Stimulated activated CD8-positive, alpha-beta memory T cell treated with anti-CD3 and anti-CD28 coated beads, Interleukin-15, amount 100 ng/mL, for 24 hours (primary cell): ENCODE measurements around the gene COL17A1.

Experiments used
- DNase-seq: peaks from one replicate; pipeline ENCODE4 v3.0.0-alpha.2; 2020; ENCODE audit warnings: low read depth

The COL17A1 gene

DNA sequence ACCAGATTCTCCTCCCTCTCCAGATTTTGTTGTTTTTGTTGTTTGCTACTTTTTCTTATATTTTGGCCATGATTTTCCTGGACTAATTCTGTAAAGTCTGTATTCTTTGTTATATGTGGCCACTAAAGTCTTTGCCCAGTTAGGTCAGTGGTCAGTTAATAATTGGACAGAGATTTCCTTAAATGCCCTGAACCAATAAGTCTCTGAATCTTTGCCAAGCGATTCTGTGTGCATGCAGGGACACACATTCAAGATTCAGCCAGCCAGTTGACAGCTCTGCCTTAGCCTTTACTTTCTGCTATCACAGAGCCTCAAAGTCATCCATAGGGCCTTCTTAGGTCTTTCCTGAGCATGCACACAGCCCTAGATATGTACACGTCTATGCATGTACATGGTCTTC, 11.0 kb upstream of the COL17A1 start:
- DNase-seq: no peak

GRCh38 chr10:104092749-104093148, 7.1 kb upstream of the COL17A1 start:
- DNase-seq: no peak

GRCh38 chr10:104090611-104091010, 4.9 kb upstream of the COL17A1 start:
- DNase-seq: no peak

DNA sequence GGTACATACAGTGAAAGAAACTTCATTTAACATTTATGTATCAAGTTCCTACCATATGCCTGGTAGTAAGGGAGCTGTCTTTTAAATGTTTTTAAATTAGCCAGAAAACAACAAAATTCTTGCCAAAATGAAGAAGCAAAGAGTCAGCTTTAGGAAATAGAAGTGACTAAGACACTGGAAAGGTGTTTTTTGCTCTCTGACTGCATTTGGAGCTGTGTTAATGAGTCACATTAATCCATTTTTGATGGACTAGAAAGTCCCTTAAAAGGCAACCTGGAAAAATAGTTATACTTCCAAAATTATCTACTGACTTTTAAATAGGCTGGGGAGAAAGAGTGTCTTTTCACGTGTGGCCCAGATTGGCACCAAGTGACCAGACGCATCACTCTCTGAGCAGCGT, 3.9 kb upstream of the COL17A1 start:
- DNase-seq: no peak

GRCh38 chr10:104088239-104088638, 2.6 kb upstream of the COL17A1 start:
- no peak for DNase-seq

GRCh38 chr10:104084482-104085142, 1.1 kb downstream of the COL17A1 start:
- DNase-seq: no peak

GRCh38 chr10:104081998-104082397, 3.7 kb downstream of the COL17A1 start:
- DNase-seq: no peak

DNA sequence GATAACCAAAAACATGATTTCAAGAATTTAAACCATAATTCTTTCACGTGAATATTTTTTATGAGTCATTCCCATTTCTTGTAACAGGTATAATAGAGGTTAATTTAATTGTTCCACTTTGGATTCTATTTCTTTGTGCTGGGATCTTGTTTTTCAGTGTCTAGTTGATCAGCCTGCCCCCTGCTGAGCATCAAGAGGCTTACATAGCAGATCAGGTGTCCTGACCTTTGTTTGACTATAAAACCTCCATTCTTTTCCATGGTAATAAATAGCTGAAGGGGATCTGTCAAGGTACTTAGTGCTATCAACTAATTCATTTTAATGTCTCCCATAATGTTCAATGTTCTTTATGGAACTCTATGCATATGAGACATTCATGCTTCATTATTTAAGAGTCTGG, 4.9 kb downstream of the COL17A1 start:
- DNase-seq: no peak

DNA sequence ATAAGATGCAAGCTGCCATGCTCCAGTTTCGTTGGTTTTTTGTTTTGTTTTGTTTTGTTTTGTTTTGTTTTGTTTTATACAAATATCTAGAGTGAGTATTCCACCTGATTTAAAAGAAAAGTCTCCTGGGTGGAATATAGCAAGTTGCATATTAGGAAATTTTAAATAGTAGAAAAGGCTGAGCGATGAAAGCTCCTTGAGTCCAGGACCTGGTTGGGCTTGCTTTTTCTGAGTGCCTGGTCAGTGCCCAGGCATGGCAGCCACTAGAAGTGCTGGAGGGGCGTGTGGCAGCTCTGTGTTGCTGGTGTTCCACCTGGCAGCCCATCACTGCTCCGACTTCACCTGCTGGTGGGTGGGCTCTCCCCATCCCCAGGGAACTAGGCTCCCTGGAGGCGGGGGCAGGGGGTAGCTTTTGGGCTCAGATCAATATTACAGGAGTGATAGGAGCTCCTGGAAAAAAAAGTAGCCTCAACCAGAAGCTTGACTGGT, 8.0 kb downstream of the COL17A1 start:
- DNase-seq: no peak

GRCh38 chr10:104077247-104077646, 8.4 kb downstream of the COL17A1 start:
- DNase-seq: no peak

DNA sequence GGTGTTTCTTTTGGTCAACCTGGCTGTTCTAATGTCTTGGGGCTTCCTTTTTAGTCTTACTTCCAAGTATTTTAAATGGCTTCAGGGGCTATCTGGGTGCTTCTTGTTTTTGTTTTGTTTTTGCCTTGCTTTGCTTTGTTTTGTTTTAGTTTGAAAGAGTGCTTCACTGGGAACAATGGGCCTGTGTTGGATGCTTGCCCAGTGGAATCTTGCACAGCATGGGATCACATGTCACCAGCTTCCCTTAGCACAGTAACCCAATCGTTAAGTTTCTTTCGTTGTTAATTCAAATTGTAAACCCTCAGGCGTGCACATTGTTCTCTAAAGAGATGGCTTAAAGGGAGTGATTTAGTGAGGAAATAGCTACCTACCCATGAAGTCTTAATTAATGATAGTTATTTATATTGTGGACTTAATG, 8.9 kb downstream of the COL17A1 start:
- no peak for DNase-seq

GRCh38 chr10:104074505-104074904, 11.2 kb downstream of the COL17A1 start:
- no peak for DNase-seq

DNA sequence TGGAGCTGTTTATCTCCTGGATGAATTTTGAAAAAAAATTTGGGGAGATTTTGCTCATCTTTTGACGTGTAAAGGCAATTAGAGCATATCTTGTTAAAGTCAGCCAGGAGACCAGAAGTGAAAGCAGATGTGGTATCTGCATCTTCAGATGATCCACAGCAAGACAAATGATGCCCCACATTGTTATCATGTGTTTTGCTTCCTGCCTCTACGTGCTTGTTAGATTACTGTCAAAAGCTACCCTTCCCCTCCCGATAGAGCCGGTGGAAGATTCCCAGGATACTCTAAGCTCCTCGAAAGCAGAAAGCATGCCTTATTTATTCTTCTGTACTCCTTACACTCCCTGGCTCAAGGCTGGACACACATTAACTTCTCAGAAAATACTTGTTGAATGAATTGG, 12.9 kb downstream of the COL17A1 start:
- DNase-seq: no peak

- DNase-seq: no peak
Observed at GRCh38 chr10:104069613-104070012, 16.1 kb downstream of the COL17A1 start.

DNA sequence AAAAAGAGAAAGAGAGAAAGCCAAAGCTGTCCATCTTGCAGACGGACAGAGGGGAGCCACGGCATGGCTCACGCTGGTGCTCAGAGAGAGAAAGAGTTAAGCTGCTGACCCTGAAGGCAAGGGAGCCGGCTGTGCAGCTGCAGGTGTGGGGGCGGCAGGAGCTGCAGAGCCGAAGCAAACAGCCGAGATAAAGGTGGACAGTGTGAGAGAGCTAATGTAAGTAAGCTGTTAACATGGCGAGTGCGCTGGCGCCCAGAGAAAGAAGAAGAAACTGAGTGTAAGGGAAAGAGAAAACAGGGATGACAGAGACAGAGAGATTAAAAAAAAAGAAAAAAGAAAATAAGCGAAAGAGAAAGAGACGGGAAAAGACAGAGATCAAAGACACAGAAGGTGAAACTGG, 18.2 kb downstream of the COL17A1 start:
- no peak for DNase-seq

DNA sequence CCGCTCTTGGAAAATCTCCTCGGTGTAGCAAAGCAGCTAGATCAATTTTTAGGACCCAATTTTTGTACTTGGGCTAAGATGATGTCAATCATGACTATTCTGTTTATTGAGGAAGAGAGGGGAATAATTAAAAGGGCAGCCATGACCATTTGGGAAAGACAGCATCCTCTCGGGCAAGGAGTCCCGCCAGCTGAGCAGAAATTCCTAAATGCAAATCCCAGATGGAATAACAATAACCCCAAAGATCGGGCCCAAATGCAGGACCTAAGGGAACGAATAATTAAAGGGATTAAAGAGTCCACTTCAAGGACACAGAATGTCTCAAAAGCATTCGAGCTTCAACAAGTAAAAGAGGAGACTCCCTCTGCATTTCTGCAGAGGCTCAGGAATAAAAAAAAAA, 18.7 kb downstream of the COL17A1 start:
- DNase-seq: no peak

- no peak for DNase-seq
Observed at GRCh38 chr10:104065748-104066147, 19.9 kb downstream of the COL17A1 start.

DNA sequence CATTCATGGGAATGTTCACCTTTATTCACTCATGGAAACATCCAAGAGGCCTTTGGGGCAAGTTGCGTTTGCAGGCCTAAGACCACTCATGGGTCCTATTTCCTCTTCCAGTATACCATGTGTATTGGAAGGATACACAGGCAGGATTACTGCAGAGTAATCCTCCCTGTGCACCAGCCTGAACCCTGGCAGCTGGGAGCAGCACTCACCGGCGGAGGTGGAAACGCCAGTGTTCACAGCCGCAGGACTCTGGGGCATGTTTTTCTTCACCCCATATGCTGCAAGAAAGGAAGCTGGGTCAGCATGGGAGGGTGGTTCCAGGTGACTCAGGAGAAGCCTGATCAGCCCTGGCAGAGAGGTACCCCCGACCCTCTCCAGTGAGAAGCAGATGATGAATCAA, 24.5 kb downstream of the COL17A1 start:
- no peak for DNase-seq

GRCh38 chr10:104059364-104059763, 26.3 kb downstream of the COL17A1 start:
- no peak for DNase-seq

- DNase-seq: no peak
Observed at GRCh38 chr10:104057717-104058116, 28.0 kb downstream of the COL17A1 start.

DNA sequence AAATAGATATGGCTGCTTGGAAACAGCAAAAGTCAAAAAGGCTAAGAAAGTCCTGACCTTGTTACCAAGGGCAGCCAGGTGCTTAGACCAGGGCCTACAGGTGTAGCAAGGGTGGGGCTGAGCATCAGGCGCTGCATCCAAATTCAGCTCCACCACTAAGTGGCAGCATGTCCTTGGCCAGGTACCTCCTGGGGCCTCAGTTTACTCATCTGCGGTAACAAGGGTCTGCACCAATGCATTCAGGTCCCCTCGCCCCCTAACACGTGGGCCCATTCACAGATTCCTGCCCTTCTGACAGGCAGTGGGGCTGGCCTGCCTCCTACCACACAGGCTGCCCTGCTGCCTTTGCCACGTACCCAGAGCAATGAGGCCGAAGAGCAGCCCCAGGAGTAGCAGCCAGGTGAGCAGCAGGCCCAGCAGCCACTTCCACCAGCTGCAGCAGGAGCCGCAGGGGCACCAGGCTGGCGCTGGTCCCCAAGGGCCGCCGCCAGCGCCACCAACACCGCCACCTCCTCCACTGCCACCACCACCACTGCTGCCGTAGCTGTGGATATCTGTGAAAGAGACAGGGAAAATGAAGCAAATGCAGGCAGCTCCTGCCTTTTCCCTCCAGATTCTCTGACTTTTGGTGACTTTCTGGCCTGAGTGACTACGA, 28.9 kb downstream of the COL17A1 start:
- DNase-seq: no peak

GRCh38 chr10:104054430-104054829, 31.2 kb downstream of the COL17A1 start:
- DNase-seq: no peak

DNA sequence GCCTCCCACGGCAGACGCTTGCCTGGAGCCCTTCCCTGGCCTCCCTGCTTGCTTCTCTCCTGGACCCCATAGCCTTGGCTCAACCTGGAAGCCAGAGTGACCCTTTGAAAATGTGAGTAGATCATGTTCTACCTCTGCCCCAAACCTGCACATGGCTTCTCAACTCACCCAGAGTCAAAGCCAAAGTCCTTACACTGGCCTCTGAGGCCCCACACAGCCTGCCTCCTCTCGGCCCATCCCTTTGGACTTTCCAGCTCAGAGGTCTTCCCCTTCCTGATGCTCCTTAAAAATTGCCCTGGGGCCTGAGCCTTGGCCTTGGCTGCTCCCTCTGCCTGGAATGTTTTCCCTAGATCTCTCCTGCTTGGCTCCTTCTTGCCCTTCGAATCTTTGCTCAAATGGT, 32.5 kb downstream of the COL17A1 start:
- DNase-seq: no peak

DNA sequence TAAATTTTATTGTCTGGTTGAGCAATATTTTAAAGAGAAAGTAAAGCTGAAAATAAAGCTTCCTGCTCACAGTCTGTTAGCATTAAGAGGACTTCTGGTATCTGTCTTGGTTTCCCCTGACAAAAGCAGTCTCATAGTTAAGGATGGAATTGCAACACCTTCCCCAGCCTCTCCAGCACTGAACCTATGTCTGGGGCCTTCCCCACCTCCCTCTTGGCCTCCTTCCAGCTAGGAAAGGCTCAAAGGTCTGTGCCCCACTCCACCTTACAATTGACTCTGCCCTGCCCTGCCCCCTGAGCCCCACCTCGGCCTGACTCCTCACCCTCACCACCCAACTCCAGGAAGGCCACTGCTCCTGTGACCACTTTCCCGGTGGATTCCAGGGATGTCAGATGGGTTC, 33.2 kb downstream of the COL17A1 start:
- no peak for DNase-seq
